ENCODE results near the gene TRERF1.
"Not testable (repeated sequence)": the region's sequence is repeated elsewhere in the genome, so short reads cannot be mapped to it uniquely, and the experiment has no call there.

TRERF1 gene

DNA sequence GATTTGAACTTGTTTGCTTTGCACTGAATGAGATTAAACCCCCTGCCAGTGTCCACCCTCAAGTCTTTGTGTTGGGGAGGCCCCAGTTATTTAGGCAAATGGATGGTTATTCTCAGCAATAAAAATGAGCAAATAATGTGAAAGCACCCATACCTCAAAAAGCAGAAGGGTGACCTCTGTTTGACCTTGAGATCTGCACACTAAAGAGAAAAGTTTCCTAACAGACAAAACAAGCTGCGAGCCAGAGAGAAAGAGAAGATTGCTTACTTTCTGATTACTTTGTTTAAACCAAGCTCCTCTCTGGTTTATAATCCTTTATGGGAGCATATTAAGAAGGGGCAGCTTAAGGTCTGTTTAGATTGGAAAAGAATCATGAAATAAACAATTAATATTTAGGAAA is 30.4 kb upstream of the TRERF1 start:
- H3K4me3 ChIP-seq (replicated peaks in 1 of 2; ENCODE audit: low read depth in 2 of 2, low read length in 2 of 2): no peak overlapping the region
- TF ChIP-seq, protein P1, sequence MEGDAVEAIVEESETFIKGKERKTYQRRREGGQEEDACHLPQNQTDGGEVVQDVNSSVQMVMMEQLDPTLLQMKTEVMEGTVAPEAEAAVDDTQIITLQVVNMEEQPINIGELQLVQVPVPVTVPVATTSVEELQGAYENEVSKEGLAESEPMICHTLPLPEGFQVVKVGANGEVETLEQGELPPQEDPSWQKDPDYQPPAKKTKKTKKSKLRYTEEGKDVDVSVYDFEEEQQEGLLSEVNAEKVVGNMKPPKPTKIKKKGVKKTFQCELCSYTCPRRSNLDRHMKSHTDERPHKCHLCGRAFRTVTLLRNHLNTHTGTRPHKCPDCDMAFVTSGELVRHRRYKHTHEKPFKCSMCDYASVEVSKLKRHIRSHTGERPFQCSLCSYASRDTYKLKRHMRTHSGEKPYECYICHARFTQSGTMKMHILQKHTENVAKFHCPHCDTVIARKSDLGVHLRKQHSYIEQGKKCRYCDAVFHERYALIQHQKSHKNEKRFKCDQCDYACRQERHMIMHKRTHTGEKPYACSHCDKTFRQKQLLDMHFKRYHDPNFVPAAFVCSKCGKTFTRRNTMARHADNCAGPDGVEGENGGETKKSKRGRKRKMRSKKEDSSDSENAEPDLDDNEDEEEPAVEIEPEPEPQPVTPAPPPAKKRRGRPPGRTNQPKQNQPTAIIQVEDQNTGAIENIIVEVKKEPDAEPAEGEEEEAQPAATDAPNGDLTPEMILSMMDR (IDR thresholded peaks at IDR 0.05; ENCODE audit: low read depth, low read length): no peak
- no peak for DNase-seq (ENCODE audit: low read depth in 2 of 2)

DNA sequence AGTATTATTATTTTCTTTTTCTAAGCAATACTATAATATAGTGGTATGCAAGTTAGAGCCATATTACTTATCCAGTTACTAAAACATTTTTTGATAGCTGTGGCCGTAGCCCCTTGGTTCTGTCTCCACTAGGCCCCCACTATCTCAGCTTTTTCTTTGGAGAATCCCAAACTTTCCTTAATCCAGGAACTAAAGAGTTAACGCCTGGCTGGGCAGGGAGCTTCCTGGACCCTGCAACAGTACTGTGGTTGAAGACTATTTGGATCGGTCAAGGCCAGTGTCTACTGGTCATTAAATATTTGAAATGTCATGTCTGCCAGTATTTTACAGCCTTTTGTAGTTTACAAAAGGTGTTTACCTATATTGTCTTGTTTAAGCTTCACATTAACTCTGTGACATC is 20.0 kb upstream of the TRERF1 start:
- no peak overlapping the region for H3K4me3 ChIP-seq (replicated peaks in 1 of 2; ENCODE audit: low read depth in 2 of 2, low read length in 2 of 2)
- DNase-seq (ENCODE audit: low read depth in 2 of 2): no peak
- TF ChIP-seq, protein P1 (IDR thresholded peaks at IDR 0.05; ENCODE audit: low read depth, low read length): no peak

DNA sequence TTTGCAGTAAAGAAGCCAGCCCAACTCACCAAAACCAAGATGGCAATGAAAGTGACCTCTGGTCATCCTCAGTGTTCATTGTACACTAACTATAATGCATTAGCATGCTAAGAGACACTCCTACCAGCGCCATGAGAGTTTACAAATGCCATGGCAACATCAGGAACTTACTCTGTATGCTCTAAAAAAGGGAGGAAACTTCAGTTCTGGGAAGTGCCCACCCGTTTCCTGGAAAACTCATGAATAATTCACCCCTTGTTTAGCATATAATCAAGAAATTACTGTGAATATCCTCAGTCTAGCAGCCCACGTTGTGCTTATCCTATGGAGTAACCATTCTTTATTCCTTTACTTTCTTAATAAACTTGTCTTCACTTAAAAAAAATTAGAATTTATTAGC is 19.4 kb upstream of the TRERF1 start:
- H3K4me3 ChIP-seq (replicated peaks in 1 of 2; ENCODE audit: low read depth in 2 of 2, low read length in 2 of 2): no peak overlapping the region
- TF ChIP-seq, protein P1 (IDR thresholded peaks at IDR 0.05; ENCODE audit: low read depth, low read length): no peak
- DNase-seq (ENCODE audit: low read depth in 2 of 2): no peak

GRCh38 chr6:42468273-42468672 is 16.5 kb upstream of the TRERF1 start:
- no peak overlapping the region for H3K4me3 ChIP-seq (replicated peaks in 1 of 2; ENCODE audit: low read depth in 2 of 2, low read length in 2 of 2)
- no peak for DNase-seq (ENCODE audit: low read depth in 2 of 2)
- TF ChIP-seq, protein P1 (IDR thresholded peaks at IDR 0.05; ENCODE audit: low read depth, low read length): no peak

GRCh38 chr6:42467651-42468050 is 15.9 kb upstream of the TRERF1 start:
- TF ChIP-seq, protein P1 (IDR thresholded peaks at IDR 0.05; ENCODE audit: low read depth, low read length): no peak
- DNase-seq (ENCODE audit: low read depth in 2 of 2): no peak
- no peak overlapping the region for H3K4me3 ChIP-seq (replicated peaks in 1 of 2; ENCODE audit: low read depth in 2 of 2, low read length in 2 of 2)

- not testable (repeated sequence) for H3K4me3 ChIP-seq (replicated peaks in 1 of 2; ENCODE audit: low read depth in 2 of 2, low read length in 2 of 2); DNase-seq (ENCODE audit: low read depth in 2 of 2)
Measured at GRCh38 chr6:42466470-42466869, 14.7 kb upstream of the TRERF1 start.

GRCh38 chr6:42462474-42462972 is 10.8 kb upstream of the TRERF1 start:
- H3K4me3 ChIP-seq (replicated peaks in 1 of 2; ENCODE audit: low read depth in 2 of 2, low read length in 2 of 2): no peak overlapping the region
- DNase-seq (ENCODE audit: low read depth in 2 of 2): no peak
- TF ChIP-seq, protein P1 (IDR thresholded peaks at IDR 0.05; ENCODE audit: low read depth, low read length): no peak
